ENCODE measurements around the gene COL3A1.

GRCh38 chr2:188986839-188987238 is 12.7 kb downstream of the COL3A1 start:
- TF ChIP-seq PHF21A (CRISPR knock-in tag; IDR thresholded peaks at IDR 0.05) (no peak), NFIB (CRISPR knock-in tag; IDR thresholded peaks at IDR 0.05; ENCODE audit: borderline replicate concordance) (no peak), SAP130 (CRISPR knock-in tag; IDR thresholded peaks at IDR 0.05; ENCODE audit: low read depth) (no peak), ZNF232 (CRISPR knock-in tag; IDR thresholded peaks at IDR 0.05; ENCODE audit: borderline replicate concordance) (no peak), ZNF546 (CRISPR knock-in tag; conservative IDR thresholded peaks at IDR 0.05) (no peak), SMAD3 (CRISPR knock-in tag; IDR thresholded peaks at IDR 0.05) (no peak), SP2 (CRISPR knock-in tag; IDR thresholded peaks at IDR 0.05) (no peak), MYC (CRISPR knock-in tag; IDR thresholded peaks at IDR 0.05; ENCODE audit: borderline replicate concordance) (no peak), PRDM15 (CRISPR knock-in tag; IDR thresholded peaks at IDR 0.05) (no peak), SRF (IDR thresholded peaks at IDR 0.05; ENCODE audit: low read depth, low read length) (no peak), ELF4 (CRISPR knock-in tag; IDR thresholded peaks at IDR 0.05; ENCODE audit: borderline replicate concordance) (no peak), TCF7L2 (IDR thresholded peaks at IDR 0.05; ENCODE audit: low read depth, low read length) (no peak), ZNF124 (CRISPR knock-in tag; IDR thresholded peaks at IDR 0.05) (no peak), ZNF34 (CRISPR knock-in tag; IDR thresholded peaks at IDR 0.05; ENCODE audit: borderline replicate concordance) (no peak)
